DOHH2 (cell line): ENCODE data around the gene IFNGR2.

Experiments used
- H3F3A ChIP-seq: fragments of 200-600 bp; sonication (generic), shearing (Covaris generic); 2 replicates; pipeline ENCODE4 v1.6.0; 2016; ENCODE audit warnings: antibody characterized with exemption, mild to moderate bottlenecking; ENCODE audit not compliant: control insufficient read depth, insufficient read depth
- H3K27ac ChIP-seq: fragments of 200-600 bp; sonication (generic); 2 replicates; pipeline ENCODE4 v1.5.1; 2014; ENCODE audit warnings: low read depth, mild to moderate bottlenecking, low read length, moderate library complexity
- H3K27me3 ChIP-seq: fragments of 200-600 bp; sonication (generic); 2 replicates; pipeline ENCODE4 v1.6.1; 2014; ENCODE audit warnings: mild to moderate bottlenecking, low read length, mixed read lengths; ENCODE audit not compliant: control insufficient read depth
- H3K36me3 ChIP-seq: fragments of 200-600 bp; sonication (generic); 2 replicates; pipeline ENCODE4 v1.6.1; 2014; ENCODE audit warnings: mild to moderate bottlenecking, low read length, moderate library complexity, mixed read lengths; ENCODE audit not compliant: control insufficient read depth
- H3K4me1 ChIP-seq: fragments of 200-600 bp; sonication (generic); 2 replicates; pipeline ENCODE4 v1.6.1; 2014; ENCODE audit warnings: mild to moderate bottlenecking, low read length, mixed read lengths; ENCODE audit not compliant: control insufficient read depth
- H3K4me2 ChIP-seq: fragments of 200-600 bp; sonication (generic); 2 replicates; pipeline ENCODE4 v1.6.0; 2014; ENCODE audit warnings: mild to moderate bottlenecking, low read length, moderate library complexity
- H3K4me3 ChIP-seq: fragments of 200-600 bp; sonication (generic); 2 replicates; pipeline ENCODE4 v1.5.1; 2014; ENCODE audit warnings: mild to moderate bottlenecking, low read length, mixed read lengths
- H3K79me2 ChIP-seq: fragments of 200-600 bp; sonication (generic); 2 replicates; pipeline ENCODE4 v1.6.1; 2014; ENCODE audit warnings: mild to moderate bottlenecking, low read length, mixed read lengths; ENCODE audit not compliant: control insufficient read depth
- H3K9me2 ChIP-seq: fragments of 200-600 bp; sonication (generic); replicated peaks from 2 replicates; pipeline ENCODE4 v1.6.1; 2014; ENCODE audit warnings: mild to moderate bottlenecking, low read length, mixed read lengths; ENCODE audit not compliant: control insufficient read depth
- H3K9me3 ChIP-seq: fragments of 200-600 bp; sonication (generic); 2 replicates; pipeline ENCODE4 v1.6.1; 2014; ENCODE audit warnings: antibody characterized with exemption, low read length, mixed read lengths; ENCODE audit not compliant: control insufficient read depth, insufficient read depth
- H4K20me1 ChIP-seq: fragments of 200-600 bp; sonication (generic); 2 replicates; pipeline ENCODE4 v1.6.0; 2014; ENCODE audit warnings: low read depth, mild to moderate bottlenecking, antibody characterized with exemption, low read length, moderate library complexity; ENCODE audit not compliant: control insufficient read depth, insufficient read depth
- CTCF ChIP-seq: fragments of 200-600 bp; sonication (generic); IDR thresholded peaks from one replicate; pipeline ENCODE4 v1.5.1; 2014; ENCODE audit warnings: antibody characterized with exemption, mild to moderate bottlenecking, low read depth, low read length; ENCODE audit not compliant: poor library complexity, severe bottlenecking
- EZH2phosphoT487 ChIP-seq: fragments of 200-600 bp; sonication (generic); IDR thresholded peaks from 2 replicates; pipeline ENCODE4 v1.6.1; 2017; ENCODE audit warnings: borderline replicate concordance, mild to moderate bottlenecking, antibody characterized with exemption, low read length, moderate library complexity, mixed read lengths

IFNGR2 gene

DNA sequence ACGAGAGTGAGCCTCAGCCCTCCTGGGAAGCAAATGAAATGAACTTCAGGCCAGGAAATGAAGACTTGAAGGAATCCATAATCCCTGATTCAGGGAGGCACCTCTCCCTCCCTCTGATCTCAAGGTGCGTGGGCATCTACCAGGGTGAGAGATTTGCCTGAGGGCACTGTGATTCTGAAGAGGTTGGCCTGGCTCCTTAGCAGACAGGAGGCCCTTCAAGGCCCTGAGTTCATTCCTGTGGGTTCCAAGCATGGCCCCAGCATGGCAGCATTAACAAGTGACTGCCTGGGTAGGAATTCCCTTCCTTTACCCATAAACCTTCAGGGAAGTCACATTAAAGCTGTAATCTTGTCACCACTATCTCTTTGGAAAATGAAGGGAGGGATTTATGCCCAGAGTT, 29.8 kb upstream of the IFNGR2 start:
- Histone ChIP-seq H3F3A (peaks cover 27% of the 10 kb centered on the region), H3K79me2 (no peaks in the 10 kb centered on the region), H3K4me2 (peak overlapping the region; percentile 86), H4K20me1 (no peaks in the 10 kb centered on the region), H3K9me2 (no peaks in the 10 kb centered on the region), H3K9me3 (peaks cover 4% of the 10 kb centered on the region), H3K27me3 (no peaks in the 10 kb centered on the region), H3K36me3 (peaks cover 3% of the 10 kb centered on the region; the same call in 1 of the 2 replicates), H3K4me1 (peaks cover 92% of the 10 kb centered on the region), H3K27ac (peak overlapping the region; percentile 96), H3K4me3 (peak overlapping the region; percentile 57)
- TF ChIP-seq EZH2phosphoT487 (no peak), CTCF (no peak)

DNA sequence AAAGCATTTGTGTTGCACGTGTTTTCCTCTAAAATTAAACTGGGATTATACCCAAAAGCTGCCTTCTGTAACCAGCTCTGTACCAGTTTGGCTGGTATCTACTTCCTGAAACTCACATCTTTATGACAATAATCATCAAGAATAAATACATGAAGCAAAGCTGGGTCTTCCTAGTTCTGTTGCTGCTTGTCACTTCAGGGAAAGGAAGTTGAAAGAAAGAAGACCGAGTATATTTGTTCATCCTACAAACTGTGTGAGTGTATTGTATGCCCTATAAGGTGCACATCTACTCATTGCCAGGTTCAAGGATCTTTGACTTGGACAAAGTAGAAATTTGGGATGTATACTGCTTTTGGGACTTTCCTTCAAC, 29.1 kb upstream of the IFNGR2 start:
- H3K36me3 ChIP-seq = no peaks in the 10 kb centered on the region
- peak overlapping the region; percentile 96 for H3K27ac ChIP-seq
- H3K9me3 ChIP-seq = no peaks in the 10 kb centered on the region
- H3K9me2 ChIP-seq = no peaks in the 10 kb centered on the region
- H3K4me3 ChIP-seq = peak overlapping the region; percentile 57
- H3K27me3 ChIP-seq = no peaks in the 10 kb centered on the region
- H3K79me2 ChIP-seq = no peaks in the 10 kb centered on the region
- H3K4me2 ChIP-seq = peak overlapping the region; percentile 86
- H3K4me1 ChIP-seq = peaks cover 88% of the 10 kb centered on the region
- peaks cover 30% of the 10 kb centered on the region for H3F3A ChIP-seq
- no peaks in the 10 kb centered on the region for H4K20me1 ChIP-seq
- no peak for TF ChIP-seq EZH2phosphoT487
- no peak for TF ChIP-seq CTCF

DNA sequence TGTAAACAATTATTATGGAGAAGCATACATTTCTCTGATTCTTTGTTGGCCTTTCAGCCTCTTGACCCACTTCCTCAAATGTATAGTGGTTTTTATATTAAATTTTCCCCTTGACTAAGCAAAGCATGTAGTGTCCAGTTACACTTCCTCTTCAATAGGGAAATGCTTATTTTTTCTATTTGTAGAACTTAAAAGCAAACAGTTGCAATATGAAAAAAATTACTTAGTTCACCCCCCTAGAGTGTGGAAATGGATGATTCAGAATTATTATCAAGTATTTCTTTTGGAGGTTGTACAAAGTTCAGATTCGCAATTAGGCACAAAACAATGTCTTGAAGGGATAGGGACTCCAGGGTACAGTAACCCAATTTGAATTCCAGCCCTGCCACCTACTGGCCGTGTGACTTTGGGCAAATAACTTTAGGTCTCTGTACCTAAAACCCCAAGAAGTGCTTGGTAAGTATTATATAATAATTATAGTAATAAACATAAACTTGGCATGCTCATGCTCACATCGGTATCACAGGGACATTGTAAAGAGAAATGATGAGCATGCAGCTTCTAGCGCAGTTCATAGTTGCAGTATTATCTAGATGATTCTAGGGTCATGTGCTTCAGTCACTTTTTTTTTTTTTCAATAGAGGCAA, 28.6 kb upstream of the IFNGR2 start:
- Histone ChIP-seq H3K79me2 (no peaks in the 10 kb centered on the region), H3K9me2 (no peaks in the 10 kb centered on the region), H3K27me3 (no peaks in the 10 kb centered on the region), H3K9me3 (no peaks in the 10 kb centered on the region), H3K4me2 (peak overlapping the region; percentile 86), H4K20me1 (no peaks in the 10 kb centered on the region), H3K36me3 (no peaks in the 10 kb centered on the region), H3K27ac (peak overlapping the region; percentile 96), H3K4me3 (peak overlapping the region; percentile 57), H3F3A (peaks cover 34% of the 10 kb centered on the region), H3K4me1 (peaks cover 88% of the 10 kb centered on the region)
- peak; percentile 61 for TF ChIP-seq CTCF
- TF ChIP-seq EZH2phosphoT487 = no peak
